ENCODE data around the gene PGM5.

- TF ChIP-seq, protein P1, sequence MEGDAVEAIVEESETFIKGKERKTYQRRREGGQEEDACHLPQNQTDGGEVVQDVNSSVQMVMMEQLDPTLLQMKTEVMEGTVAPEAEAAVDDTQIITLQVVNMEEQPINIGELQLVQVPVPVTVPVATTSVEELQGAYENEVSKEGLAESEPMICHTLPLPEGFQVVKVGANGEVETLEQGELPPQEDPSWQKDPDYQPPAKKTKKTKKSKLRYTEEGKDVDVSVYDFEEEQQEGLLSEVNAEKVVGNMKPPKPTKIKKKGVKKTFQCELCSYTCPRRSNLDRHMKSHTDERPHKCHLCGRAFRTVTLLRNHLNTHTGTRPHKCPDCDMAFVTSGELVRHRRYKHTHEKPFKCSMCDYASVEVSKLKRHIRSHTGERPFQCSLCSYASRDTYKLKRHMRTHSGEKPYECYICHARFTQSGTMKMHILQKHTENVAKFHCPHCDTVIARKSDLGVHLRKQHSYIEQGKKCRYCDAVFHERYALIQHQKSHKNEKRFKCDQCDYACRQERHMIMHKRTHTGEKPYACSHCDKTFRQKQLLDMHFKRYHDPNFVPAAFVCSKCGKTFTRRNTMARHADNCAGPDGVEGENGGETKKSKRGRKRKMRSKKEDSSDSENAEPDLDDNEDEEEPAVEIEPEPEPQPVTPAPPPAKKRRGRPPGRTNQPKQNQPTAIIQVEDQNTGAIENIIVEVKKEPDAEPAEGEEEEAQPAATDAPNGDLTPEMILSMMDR (IDR thresholded peaks at IDR 0.05) = no peak
- TF ChIP-seq POLR2AphosphoS5 (IDR thresholded peaks at IDR 0.05; ENCODE audit: insufficient read depth in 1 of 2, low read depth in 1 of 2) (no peak), POLR2A (IDR thresholded peaks at IDR 0.05) (no peak)
These were observed 181.8 kb downstream of the PGM5 start for GRCh38 chr9:68538200-68538599.
